Gastrocnemius medialis (tissue), 4 donors: ENCODE data around the gene UNC45B.

ENCODE experiments used
- CTCF ChIP-seq, 5 experiments: fragments of 450-650 bp in 3 of 5; fragments of 200-600 bp in 2 of 5; sonication (generic) in 2 of 5; IDR thresholded peaks in 4 of 5; conservative IDR thresholded peaks in 1 of 5; 1 replicate in 4 of 5; 2 replicates in 1 of 5; pipeline ENCODE4 v1.5.1; 2016 to 2019; ENCODE audit warnings: antibody characterized with exemption in 5 of 5, mild to moderate bottlenecking in 3 of 5, moderate library complexity in 3 of 5
- POLR2A ChIP-seq, 2 donors: fragments of 450-650 bp; IDR thresholded peaks; one replicate each; pipeline ENCODE4 v1.6.1; 2017; ENCODE audit warnings: antibody characterized with exemption in 2 of 2, mild to moderate bottlenecking in 2 of 2, moderate library complexity in 2 of 2

- no peak for TF ChIP-seq CTCF (IDR thresholded peaks at IDR 0.05 in 4 of 5, conservative IDR thresholded peaks at IDR 0.05 in 1 of 5)
- TF ChIP-seq POLR2A (IDR thresholded peaks at IDR 0.05): no peak
Measured at GRCh38 chr17:35192708-35193107, 45.1 kb downstream of the UNC45B start.
